ENCODE measurements around the gene AKR1E2. TPM values are rescaled to one million over a fixed set of nuclear protein-coding genes. Genes with fewer than 3 reads are reported as not detected.

The AKR1E2 gene
- total RNA-seq, 1 donor from 2014 or later: 5.9 TPM

GRCh38 chr10:4792381-4792780 is 33.6 kb upstream of the AKR1E2 start:
- no peak for TF ChIP-seq CTCF (IDR thresholded peaks at IDR 0.05; ENCODE audit: borderline replicate concordance)
- Histone ChIP-seq H3K36me3 (no peaks in the 10 kb centered on the region), H3K9me3 (replicated peaks) (no peaks in the 10 kb centered on the region), H3K4me3 (no peak overlapping the region), H3K27ac (replicated peaks) (no peak overlapping the region), H3K27me3 (ENCODE audit: low read depth) (no peaks in the 10 kb centered on the region), H3K4me1 (no peaks in the 10 kb centered on the region)
- no peak for DNase-seq
- intact Hi-C loops (cut with micrococcal nuclease): no loop called here

- Histone ChIP-seq H3K4me3 (no peak overlapping the region), H3K4me1 (no peaks in the 10 kb centered on the region), H3K36me3 (no peaks in the 10 kb centered on the region), H3K27ac (replicated peaks) (no peak overlapping the region), H3K9me3 (replicated peaks) (no peaks in the 10 kb centered on the region), H3K27me3 (ENCODE audit: low read depth) (no peaks in the 10 kb centered on the region)
- no peak for DNase-seq
- intact Hi-C loops (cut with micrococcal nuclease): no loop called here
- TF ChIP-seq CTCF (IDR thresholded peaks at IDR 0.05; ENCODE audit: borderline replicate concordance): no peak
Observed at GRCh38 chr10:4801405-4801804, 24.6 kb upstream of the AKR1E2 start.

DNA sequence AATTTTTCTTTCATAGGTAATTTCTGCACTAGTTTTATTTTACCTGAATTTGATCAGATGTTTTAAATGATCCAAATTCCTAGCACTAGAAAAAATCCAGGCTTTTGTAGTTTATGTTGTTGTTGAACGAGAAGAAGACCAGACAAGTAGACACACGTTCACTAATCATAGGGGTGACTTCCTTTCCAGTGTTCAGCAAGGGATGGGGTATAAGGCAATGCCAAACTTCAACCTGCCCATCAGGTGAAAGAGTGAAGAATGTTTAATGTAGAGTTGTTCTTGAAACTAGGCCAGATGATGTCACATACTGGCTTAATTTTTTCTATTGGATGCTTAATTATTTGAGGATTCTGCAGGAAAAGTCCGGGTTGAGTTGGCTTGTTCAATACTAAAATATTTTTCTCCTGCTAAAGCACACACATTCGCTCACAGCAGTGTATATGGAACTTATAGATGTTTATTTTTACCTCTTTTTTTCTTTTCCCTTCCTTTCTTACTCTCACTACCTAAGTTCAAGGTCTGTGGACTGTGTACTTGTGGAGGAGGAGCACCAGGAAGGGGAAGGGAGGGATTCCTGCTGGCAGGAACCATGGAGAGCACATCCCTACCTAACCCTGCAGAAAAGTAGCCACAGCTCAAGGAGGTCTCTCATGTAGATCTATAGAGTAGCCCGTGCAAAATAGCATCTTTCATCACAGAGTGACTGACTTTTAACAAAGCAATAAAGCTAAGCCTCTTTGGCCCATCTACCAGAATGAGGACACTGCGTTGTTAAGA is 23.1 kb upstream of the AKR1E2 start:
- intact Hi-C loops (cut with micrococcal nuclease): no loop called here
- H3K9me3 ChIP-seq (replicated peaks): no peaks in the 10 kb centered on the region

GRCh38 chr10:4803822-4804221 is 22.2 kb upstream of the AKR1E2 start:
- Histone ChIP-seq H3K9me3 (replicated peaks) (no peaks in the 10 kb centered on the region), H3K27me3 (ENCODE audit: low read depth) (no peaks in the 10 kb centered on the region), H3K4me3 (no peak overlapping the region), H3K36me3 (no peaks in the 10 kb centered on the region), H3K4me1 (no peaks in the 10 kb centered on the region), H3K27ac (replicated peaks) (no peak overlapping the region)
- TF ChIP-seq CTCF (IDR thresholded peaks at IDR 0.05; ENCODE audit: borderline replicate concordance): no peak
- DNase-seq: no peak
- intact Hi-C loops (cut with micrococcal nuclease): no loop called here

More for the DNA sequence above, 23.1 kb upstream of the AKR1E2 start:
- DNase-seq: no peak
- H3K4me3 ChIP-seq: no peak overlapping the region
- no peaks in the 10 kb centered on the region for H3K36me3 ChIP-seq
- no peak overlapping the region for H3K27ac ChIP-seq (replicated peaks)
- no peak for TF ChIP-seq CTCF (IDR thresholded peaks at IDR 0.05; ENCODE audit: borderline replicate concordance)
- H3K27me3 ChIP-seq (ENCODE audit: low read depth): no peaks in the 10 kb centered on the region
- no peaks in the 10 kb centered on the region for H3K4me1 ChIP-seq

DNA sequence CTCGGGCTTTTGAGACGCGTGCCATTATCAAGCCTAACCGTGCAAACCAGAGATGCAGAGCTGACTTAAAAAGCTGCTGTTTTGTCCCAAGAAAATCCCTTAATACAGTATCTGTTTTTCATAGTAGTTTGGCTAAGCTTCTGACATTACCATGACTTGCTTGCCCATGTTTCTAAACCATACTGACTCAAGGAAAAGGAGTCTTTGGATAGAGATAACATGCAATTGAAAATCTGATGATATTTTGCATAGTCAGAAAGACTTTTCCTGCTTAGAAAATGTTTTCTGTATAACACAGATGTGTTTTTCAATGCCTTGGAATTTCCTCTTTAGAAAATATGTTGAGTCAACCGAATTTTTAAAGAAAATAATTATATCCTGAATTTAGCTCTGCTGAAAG is 21.5 kb upstream of the AKR1E2 start:
- Histone ChIP-seq H3K9me3 (replicated peaks) (no peaks in the 10 kb centered on the region), H3K4me3 (no peak overlapping the region), H3K4me1 (no peaks in the 10 kb centered on the region), H3K36me3 (no peaks in the 10 kb centered on the region), H3K27me3 (ENCODE audit: low read depth) (no peaks in the 10 kb centered on the region), H3K27ac (replicated peaks) (no peak overlapping the region)
- TF ChIP-seq CTCF (IDR thresholded peaks at IDR 0.05; ENCODE audit: borderline replicate concordance): no peak
- intact Hi-C loops (cut with micrococcal nuclease): no loop called here
- no peak for DNase-seq
